IPS-NIHi7 (cell line): ENCODE measurements around the gene ADCYAP1.

Experiments used
- DNase-seq: peaks from one replicate; pipeline ENCODE4 v3.0.0; 2012; ENCODE audit warnings: mixed read lengths; ENCODE audit errors: extremely low spot score

Gene ADCYAP1

GRCh38 chr18:908758-909724, 4.4 kb downstream of the ADCYAP1 start:
- peak; percentile 51 for DNase-seq

DNA sequence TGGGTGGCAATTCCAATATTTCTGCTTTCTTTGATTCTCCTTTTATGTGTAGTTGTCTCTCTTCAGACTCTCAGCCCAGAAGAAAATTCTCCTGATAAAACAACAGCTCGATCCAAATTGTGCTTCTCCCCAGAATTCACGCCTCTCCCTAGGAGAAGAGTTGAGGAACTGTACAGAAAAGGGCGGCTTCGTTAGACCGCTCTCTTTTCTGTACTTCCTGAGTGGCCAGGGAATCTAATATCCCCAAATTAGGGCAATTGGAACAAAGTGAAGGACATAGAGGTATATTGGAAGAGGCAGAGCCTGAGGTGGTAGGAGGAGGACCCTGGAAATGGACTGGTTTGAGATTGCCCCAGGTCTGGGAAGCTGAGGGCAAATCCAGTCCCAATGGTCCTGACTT, 5.6 kb downstream of the ADCYAP1 start:
- no peak for DNase-seq

DNA sequence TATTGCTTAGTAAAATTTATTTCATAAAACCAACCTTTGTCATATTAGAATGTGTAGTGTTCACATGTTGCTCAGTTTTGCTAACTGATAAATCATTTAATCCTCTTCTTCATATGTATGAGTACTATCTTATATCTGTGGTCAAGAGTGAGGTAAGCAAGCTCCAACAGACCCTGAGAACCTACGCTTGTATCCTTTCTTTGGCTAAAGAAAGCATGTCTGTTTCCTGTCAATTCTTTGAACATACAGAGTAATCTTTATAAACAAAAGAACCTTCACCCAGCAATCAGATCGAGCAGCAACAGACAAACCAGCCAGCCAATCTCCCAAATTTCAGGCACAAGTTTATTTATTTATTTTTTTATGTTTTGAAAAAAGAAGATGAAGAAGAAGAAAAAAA, 6.4 kb downstream of the ADCYAP1 start:
- DNase-seq: no peak

GRCh38 chr18:911486-911885, 6.8 kb downstream of the ADCYAP1 start:
- DNase-seq: no peak

DNA sequence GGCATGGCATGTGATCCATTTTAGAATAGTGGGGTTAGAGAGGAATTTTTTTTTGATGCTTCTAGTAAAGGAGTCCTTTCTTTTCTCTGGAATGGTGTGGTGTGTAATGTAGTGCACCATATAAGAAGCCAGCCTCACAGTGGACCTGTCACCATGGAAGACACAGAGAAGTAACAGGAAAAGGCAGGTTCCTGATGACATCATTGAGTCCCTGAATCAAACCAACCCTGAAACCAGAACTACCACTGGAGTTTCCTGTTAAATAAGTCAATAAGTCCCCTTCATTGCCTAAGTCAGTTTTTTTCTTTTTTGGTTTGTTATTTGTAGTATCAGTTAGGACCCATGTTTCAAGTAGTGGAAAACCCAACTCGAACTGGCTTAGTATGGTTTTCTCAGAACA, 11.9 kb downstream of the ADCYAP1 start:
- DNase-seq: no peak

- no peak for DNase-seq
Measured at GRCh38 chr18:919078-919477, 14.4 kb downstream of the ADCYAP1 start.

GRCh38 chr18:923144-923866, 18.6 kb downstream of the ADCYAP1 start:
- DNase-seq: no peak

DNA sequence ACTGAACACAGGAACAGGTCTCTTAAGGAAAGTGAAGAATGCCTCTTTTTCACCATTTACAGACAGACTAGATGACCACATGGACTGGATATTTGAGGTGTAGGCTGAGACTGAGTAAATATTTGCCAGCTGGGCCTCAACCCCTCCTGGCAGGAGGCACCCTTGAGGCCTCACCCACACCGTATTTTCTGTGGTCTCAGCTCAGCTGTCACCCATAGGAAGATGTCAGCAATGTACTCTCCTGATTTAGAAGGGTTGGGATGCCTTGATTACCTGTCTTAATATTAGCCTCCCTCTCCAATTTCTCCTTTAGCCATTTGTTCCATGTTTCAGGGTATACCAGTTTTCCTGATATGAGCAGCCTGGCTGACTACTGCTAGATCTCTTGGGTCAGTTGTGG, 20.3 kb downstream of the ADCYAP1 start:
- DNase-seq: no peak

DNA sequence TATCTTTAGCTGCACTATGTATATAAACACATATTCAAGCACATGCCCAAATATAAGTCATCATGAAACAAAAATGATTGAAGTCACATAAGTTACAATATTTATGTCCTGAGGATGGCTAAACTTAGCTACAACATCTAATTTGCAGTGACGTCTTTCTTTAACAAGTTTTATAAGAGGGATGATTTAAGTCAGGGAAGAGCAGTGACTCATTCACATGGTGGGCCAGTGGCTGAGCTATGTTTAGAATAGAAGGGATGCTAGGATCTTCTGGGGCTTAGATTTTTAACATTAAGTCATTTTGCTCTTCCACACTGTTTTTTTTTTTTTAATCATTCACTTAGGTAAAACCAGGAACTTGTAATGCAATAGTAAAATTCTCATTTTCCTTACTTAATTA, 22.3 kb downstream of the ADCYAP1 start:
- DNase-seq: no peak

DNA sequence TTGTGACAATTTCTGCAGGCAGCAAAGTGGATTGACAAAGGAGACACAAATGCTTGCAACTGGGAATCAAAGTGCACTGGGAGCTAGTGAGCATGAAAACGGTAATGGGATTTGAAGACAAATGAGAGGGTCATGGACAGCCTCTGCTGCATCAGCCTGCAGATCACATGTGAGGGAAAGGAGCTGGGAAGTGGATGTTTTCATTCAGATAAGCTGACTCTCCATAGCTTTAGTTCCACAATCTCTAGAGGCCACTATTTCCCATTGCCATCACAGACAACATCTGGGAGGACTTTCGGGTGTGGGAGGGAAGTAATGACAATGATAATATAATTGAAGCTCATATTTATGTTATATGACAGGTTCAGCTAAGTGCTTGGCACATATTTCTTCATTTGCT, 28.4 kb downstream of the ADCYAP1 start:
- no peak for DNase-seq

- DNase-seq: no peak
Measured at GRCh38 chr18:934518-935133, 30.0 kb downstream of the ADCYAP1 start.

DNA sequence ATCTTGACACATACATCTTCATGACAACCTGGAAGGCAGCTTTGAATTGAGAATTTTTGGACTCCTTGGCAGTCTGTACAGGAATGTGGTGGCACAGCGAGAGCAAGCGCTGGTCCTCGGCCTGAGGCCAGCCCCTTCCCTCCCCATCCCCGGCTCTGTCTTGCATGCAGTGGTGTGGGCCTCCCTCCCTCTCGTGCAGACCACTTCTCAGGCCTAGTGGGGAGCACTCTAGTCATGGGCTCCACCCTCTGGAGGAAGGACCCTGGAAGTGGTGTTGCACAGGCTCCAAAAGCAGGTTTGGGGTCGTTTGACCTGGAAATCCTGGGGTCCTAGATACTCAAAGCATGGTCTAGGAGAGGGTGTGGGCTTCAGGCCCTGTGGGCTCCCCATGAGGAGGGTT, 32.3 kb downstream of the ADCYAP1 start:
- no peak for DNase-seq

- DNase-seq: peak; percentile 63
Measured at GRCh38 chr18:939166-939565, 34.5 kb downstream of the ADCYAP1 start.

DNA sequence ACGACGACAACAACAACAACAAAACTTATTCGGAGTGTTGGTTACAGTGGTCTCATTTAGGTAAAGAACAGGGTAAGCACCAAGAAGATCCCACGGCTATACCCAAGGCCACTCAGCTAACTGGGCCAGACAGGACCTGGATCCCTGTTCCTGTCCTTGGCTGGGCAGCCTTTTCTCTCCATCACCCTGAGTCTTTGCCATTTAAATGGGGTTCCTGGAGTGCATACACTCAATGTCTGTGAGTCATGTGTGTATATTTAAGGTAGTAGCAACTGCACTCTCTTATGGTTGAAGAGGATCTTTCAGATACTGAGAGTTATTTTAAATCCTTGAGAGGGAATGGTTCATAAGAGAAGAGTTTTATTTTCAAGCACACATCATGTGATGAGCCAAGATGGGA, 35.3 kb downstream of the ADCYAP1 start:
- no peak for DNase-seq

GRCh38 chr18:941331-941730, 36.7 kb downstream of the ADCYAP1 start:
- DNase-seq: no peak

GRCh38 chr18:944440-944839, 39.8 kb downstream of the ADCYAP1 start:
- no peak for DNase-seq

DNA sequence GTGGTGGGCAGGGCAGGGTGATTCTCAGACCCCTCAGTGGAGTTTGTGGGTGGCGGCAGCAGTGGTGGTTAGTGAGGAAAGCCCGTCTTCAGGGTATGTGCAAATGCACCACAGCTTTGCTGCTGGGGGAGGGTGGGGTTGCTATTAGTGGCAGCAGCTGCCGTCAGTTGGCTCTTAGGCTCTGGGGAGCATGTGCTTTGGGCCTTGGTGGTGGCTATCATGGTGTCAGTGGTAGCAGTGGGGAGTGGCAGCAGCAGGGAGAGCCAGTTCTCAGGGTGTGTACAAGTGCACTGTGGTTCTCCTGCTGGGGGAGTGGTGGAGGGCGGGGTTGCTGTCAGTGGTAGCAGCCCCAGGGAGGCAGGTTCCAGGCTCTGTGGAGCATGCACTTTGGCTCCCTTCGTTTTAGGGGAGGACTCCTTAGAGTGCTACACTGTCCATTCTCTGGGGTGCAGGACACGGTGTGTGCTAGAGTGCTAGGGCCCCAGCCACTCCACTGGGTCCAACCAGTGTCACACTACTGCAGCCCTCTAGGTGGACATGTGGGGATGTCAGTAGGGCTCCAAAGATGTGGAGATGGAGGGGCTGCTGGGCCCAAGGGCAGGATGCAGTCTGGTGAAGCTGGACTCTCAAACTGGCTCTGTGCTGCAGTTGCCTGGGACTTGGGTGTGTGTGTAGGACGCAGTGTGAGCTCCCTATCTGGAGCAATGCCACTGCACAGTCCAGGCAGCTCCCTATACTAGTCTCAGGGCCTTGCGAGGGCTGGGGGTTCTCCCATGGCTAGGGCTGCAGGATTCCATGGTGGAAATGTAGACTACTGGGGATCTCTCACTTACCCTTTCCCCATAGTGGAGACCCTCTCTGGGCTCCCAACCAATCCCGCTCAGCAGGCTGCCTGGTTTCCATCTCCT, 45.3 kb downstream of the ADCYAP1 start:
- DNase-seq: no peak

GRCh38 chr18:950882-951495, 46.3 kb downstream of the ADCYAP1 start:
- no peak for DNase-seq

DNA sequence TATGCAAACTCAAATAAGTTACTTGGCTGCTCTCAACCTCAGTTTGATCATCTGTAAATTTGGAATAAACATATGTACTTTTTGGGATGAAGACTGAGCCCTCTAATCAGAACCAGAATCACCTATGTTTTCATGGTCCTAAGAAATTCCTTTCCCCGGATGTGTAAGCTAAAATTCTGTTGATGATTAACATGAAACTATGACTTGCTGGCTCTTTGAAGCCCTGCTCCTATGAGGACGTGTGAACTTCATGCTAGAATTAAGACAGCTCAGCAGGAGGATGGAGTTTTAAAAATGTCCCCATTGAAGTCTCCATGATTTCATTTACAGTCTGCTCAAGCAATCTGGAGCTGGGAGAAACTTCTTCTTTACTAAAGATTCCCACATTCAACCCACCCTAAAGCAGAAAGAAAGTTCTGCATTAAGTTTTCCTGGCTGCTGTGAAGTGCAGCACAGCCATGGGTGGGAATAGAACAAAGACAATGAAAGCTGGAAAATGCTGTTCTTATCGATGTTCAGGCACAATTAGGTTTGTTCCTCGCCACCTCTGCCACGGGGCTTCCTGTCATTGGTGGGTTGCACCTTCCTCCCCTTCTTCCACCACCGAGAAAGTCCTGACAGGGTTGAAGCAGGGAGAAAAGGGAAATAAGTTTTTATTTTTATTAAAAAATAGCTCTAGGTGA, 50.9 kb downstream of the ADCYAP1 start:
- DNase-seq: no peak

GRCh38 chr18:957829-958228, 53.2 kb downstream of the ADCYAP1 start:
- DNase-seq: no peak
